ENCODE measurements around the gene MNT. TPM values are rescaled to one million over a fixed set of nuclear protein-coding genes. Genes with fewer than 3 reads are reported as not detected.

Gene MNT
- polyA plus RNA-seq, 3 donors: 0.28 to 42.4 (median 1.3) TPM

DNA sequence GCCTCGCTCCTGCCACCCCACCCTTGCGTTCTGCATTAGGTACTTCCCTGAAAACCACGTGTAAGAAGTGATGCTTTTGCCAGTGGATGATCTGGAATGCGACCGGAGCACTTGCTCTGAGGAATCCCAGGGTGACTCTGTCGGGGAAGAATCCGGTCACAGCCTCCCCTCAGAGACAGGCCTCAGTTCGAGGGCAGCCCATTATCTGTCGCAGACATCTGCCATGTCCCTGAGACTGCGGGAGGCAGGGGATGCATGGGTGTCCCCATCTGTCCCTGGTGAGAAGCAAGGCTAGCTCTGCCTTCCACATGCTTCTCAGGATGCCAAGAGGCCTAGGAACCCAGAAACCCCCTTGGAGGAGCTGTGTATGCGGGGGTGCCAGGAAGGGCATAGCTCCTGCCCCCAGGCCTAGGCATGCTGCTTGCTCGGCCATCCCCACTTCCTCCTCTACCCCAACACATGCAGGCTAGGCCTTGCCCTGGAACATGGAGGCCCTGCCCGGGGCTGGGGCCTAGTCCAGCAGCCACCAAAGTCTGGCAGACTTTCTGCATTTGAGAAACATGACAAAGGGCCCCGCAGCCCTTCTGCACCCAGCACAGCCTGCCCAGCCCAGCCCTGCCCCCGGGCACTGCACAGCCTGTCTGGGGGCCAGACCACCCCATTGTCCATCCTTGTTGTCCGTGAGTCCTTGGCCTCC lies 20.5 kb downstream of the MNT start:
- H3K36me3 Mint-ChIP-seq: peaks cover 40 to 81% of the 10 kb centered on the region in 2 donors
- H3K79me2 ChIP-seq (ENCODE audit: insufficient read depth, low read length): no peaks in the 10 kb centered on the region
- no peaks in the 10 kb centered on the region for H3K27me3 ChIP-seq (ENCODE audit: control insufficient read depth in 2 of 2, insufficient read depth in 2 of 2, low read length in 2 of 2)
- 94% methylated on average over 13 of the region's 16 CpGs for WGBS (ENCODE audit: insufficient coverage)
- H3K9me3 ChIP-seq (replicated peaks in 1 of 2; ENCODE audit: control insufficient read depth in 1 of 2, insufficient read depth in 1 of 2, low read length in 2 of 2): no peaks in the 10 kb centered on the region
- no peak overlapping the region for H2AFZ ChIP-seq (ENCODE audit: insufficient read depth, low read depth, low read length, poor library complexity, severe bottlenecking)
- no peak overlapping the region for H3K4me3 Mint-ChIP-seq
- H3K4me1 ChIP-seq (ENCODE audit: control insufficient read depth in 1 of 2, insufficient read depth in 2 of 2, low read length in 2 of 2): peaks cover 6 to 9% of the 10 kb centered on the region in 2 donors
- H3K36me3 ChIP-seq (replicated peaks in 1 of 2; ENCODE audit: control insufficient read depth in 1 of 2, insufficient read depth in 2 of 2, low read length in 2 of 2): peaks cover 47 to 67% of the 10 kb centered on the region in 2 donors
- H3K4me3 ChIP-seq (replicated peaks in 1 of 3; ENCODE audit: low read depth in 2 of 3, low read length in 3 of 3): no peak overlapping the region
- intact Hi-C loops (cut with micrococcal nuclease): loop anchor here in 1 of 2 donors (10.0 kb wide), 1 partner anchor 294 kb away; no protein-coding TSS in a partner anchor
- peaks cover 0 to 1% (median 0%) of the 10 kb centered on the region in 3 donors for H3K27me3 Mint-ChIP-seq (ENCODE audit: low read depth in 3 of 3)
- no peak overlapping the region for H3K9ac ChIP-seq (ENCODE audit: insufficient read depth, low read length, poor library complexity, severe bottlenecking)
- no peaks in the 10 kb centered on the region for H3K9me3 Mint-ChIP-seq
- no peak for DNase-seq
- peak overlapping the region in 3 of 7 donors; percentile 1 to 46 (median 6) for H3K27ac Mint-ChIP-seq
- no peak for TF ChIP-seq CTCF (IDR thresholded peaks at IDR 0.05)
- no peak overlapping the region for H3K4me2 ChIP-seq (replicated peaks; ENCODE audit: extremely low read depth, low read length, poor library complexity, severe bottlenecking)
- H3K4me1 Mint-ChIP-seq: peaks cover 9% of the 10 kb centered on the region
- H4K20me1 ChIP-seq (ENCODE audit: insufficient read depth, low read length): peaks cover 10% of the 10 kb centered on the region
- H3K27ac ChIP-seq (ENCODE audit: low read depth in 1 of 2, low read length in 2 of 2): no peak overlapping the region

- no peak overlapping the region for H3K4me2 ChIP-seq (replicated peaks; ENCODE audit: extremely low read depth, low read length, poor library complexity, severe bottlenecking)
- no peaks in the 10 kb centered on the region for H3K27me3 ChIP-seq (ENCODE audit: control insufficient read depth in 2 of 2, insufficient read depth in 2 of 2, low read length in 2 of 2)
- H3K27ac Mint-ChIP-seq: peak overlapping the region in 1 of 7 donors; percentile 12
- H3K9me3 Mint-ChIP-seq: no peaks in the 10 kb centered on the region
- no peak overlapping the region for H2AFZ ChIP-seq (ENCODE audit: insufficient read depth, low read depth, low read length, poor library complexity, severe bottlenecking)
- H3K4me3 Mint-ChIP-seq: no peak overlapping the region
- peaks cover 46 to 72% of the 10 kb centered on the region in 2 donors for H3K36me3 ChIP-seq (replicated peaks in 1 of 2; ENCODE audit: control insufficient read depth in 1 of 2, insufficient read depth in 2 of 2, low read length in 2 of 2)
- peaks cover 10% of the 10 kb centered on the region for H4K20me1 ChIP-seq (ENCODE audit: insufficient read depth, low read length)
- H3K9ac ChIP-seq (ENCODE audit: insufficient read depth, low read length, poor library complexity, severe bottlenecking): no peak overlapping the region
- intact Hi-C loops (cut with micrococcal nuclease): loop anchor here in 1 of 2 donors (10.0 kb wide), 1 partner anchor 295 kb away; no protein-coding TSS in a partner anchor
- no peak overlapping the region for H3K4me3 ChIP-seq (replicated peaks in 1 of 3; ENCODE audit: low read depth in 2 of 3, low read length in 3 of 3)
- no peaks in the 10 kb centered on the region for H3K9me3 ChIP-seq (replicated peaks in 1 of 2; ENCODE audit: control insufficient read depth in 1 of 2, insufficient read depth in 1 of 2, low read length in 2 of 2)
- no peak for TF ChIP-seq CTCF (IDR thresholded peaks at IDR 0.05)
- WGBS (ENCODE audit: insufficient coverage): 96% methylated on average over 23 of the region's 25 CpGs
- peaks cover 6 to 9% of the 10 kb centered on the region in 2 donors for H3K4me1 ChIP-seq (ENCODE audit: control insufficient read depth in 1 of 2, insufficient read depth in 2 of 2, low read length in 2 of 2)
- no peak for DNase-seq
- H3K79me2 ChIP-seq (ENCODE audit: insufficient read depth, low read length): no peaks in the 10 kb centered on the region
- peaks cover 37 to 84% of the 10 kb centered on the region in 2 donors for H3K36me3 Mint-ChIP-seq
- H3K27ac ChIP-seq (ENCODE audit: low read depth in 1 of 2, low read length in 2 of 2): no peak overlapping the region
- peaks cover 0 to 1% (median 0%) of the 10 kb centered on the region in 3 donors for H3K27me3 Mint-ChIP-seq (ENCODE audit: low read depth in 3 of 3)
- H3K4me1 Mint-ChIP-seq: peaks cover 9% of the 10 kb centered on the region
Observed at GRCh38 chr17:2379489-2380225, 21.2 kb downstream of the MNT start.

Measured in CD14-positive monocyte (primary cell).